ENCODE data around the gene CCDC188.

DNA sequence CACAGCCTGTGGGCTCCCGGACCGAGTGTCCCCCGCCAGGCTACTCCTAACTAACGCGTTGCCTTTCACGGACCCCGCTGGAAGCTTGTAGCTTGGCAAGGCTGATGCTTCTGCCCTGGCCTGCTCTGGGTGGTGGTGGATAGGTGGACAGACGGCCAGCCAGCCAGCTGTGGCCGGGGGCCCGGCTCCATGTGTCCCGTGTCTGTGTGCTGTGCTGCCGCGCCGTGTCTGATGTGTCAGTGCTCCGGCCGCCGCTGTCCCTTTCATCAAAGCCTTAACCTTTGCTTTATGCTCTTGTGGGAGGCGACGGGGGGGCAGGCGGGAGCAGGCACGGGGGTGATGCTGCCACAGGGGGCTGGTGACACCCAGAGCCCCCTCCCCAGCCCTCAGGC, 5.0 kb downstream of the CCDC188 start:
- TF ChIP-seq, protein P1, sequence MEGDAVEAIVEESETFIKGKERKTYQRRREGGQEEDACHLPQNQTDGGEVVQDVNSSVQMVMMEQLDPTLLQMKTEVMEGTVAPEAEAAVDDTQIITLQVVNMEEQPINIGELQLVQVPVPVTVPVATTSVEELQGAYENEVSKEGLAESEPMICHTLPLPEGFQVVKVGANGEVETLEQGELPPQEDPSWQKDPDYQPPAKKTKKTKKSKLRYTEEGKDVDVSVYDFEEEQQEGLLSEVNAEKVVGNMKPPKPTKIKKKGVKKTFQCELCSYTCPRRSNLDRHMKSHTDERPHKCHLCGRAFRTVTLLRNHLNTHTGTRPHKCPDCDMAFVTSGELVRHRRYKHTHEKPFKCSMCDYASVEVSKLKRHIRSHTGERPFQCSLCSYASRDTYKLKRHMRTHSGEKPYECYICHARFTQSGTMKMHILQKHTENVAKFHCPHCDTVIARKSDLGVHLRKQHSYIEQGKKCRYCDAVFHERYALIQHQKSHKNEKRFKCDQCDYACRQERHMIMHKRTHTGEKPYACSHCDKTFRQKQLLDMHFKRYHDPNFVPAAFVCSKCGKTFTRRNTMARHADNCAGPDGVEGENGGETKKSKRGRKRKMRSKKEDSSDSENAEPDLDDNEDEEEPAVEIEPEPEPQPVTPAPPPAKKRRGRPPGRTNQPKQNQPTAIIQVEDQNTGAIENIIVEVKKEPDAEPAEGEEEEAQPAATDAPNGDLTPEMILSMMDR (IDR thresholded peaks at IDR 0.05; ENCODE audit: low read depth, low read length), result no peak
- TF ChIP-seq EZH2phosphoT487 (IDR thresholded peaks at IDR 0.05; ENCODE audit: low read depth), result no peak
